Hepatocyte (in vitro differentiated cells): ENCODE measurements around the gene MAP3K5.

Experiments
- CTCF ChIP-seq: fragments of 200-600 bp; sonication (generic); IDR thresholded peaks from 2 replicates; pipeline ENCODE4 v1.5.1; 2016; ENCODE audit warnings: antibody characterized with exemption, mild to moderate bottlenecking; ENCODE audit not compliant: poor library complexity
- EZH2phosphoT487 ChIP-seq: fragments of 200-600 bp; sonication (generic); IDR thresholded peaks from one replicate; pipeline ENCODE4 v1.6.1; 2018; ENCODE audit warnings: antibody characterized with exemption, mild to moderate bottlenecking, low read depth, moderate library complexity; ENCODE audit not compliant: unreplicated experiment, severe bottlenecking

DNA sequence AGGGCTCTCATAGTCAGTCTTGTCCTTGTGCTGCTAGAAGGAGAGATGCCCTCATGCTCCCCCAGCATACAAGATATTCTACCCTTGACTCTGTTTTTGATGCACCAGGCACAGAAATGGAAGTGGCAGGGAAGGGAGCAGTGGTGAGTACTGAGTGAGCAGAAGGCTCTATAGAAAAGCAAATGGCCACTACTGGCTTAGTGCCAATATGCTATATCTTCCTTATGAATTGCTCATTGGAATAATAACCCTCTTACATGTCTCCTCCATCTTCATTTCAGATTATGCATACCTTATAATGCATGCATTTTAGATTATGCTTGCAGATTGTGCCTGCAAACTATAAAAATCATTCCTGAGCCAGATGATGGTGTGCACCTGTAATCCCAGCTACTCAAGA is 82.8 kb downstream of the MAP3K5 start:
- TF ChIP-seq CTCF (no peak), EZH2phosphoT487 (no peak)
